Measurements from ENCODE around the gene SDC4. TPM values are rescaled to one million over a fixed set of nuclear protein-coding genes. Genes with fewer than 3 reads are reported as not detected.
"Not testable (repeated sequence)": the region's sequence is repeated elsewhere in the genome, so short reads cannot be mapped to it uniquely, and the experiment has no call there.

The SDC4 gene
- total RNA-seq, 1 donor from 2014 or later, result 67.2 TPM

GRCh38 chr20:45355209-45356084, 7.2 kb upstream of the SDC4 start:
- TF ChIP-seq CTCF (conservative IDR thresholded peaks at IDR 0.05), result no peak
- H3K27me3 Mint-ChIP-seq, result no peaks in the 10 kb centered on the region
- no peaks in the 10 kb centered on the region for H3K9me3 Mint-ChIP-seq
- no peaks in the 10 kb centered on the region for H3K36me3 Mint-ChIP-seq
- no peak overlapping the region for H3K4me3 Mint-ChIP-seq
- no peak for DNase-seq (ENCODE audit: extremely low spot score, unreplicated experiment)
- peaks cover 10% of the 10 kb centered on the region for H3K4me1 Mint-ChIP-seq (ENCODE audit: unreplicated experiment)
- H3K27ac Mint-ChIP-seq, result no peak overlapping the region

DNA sequence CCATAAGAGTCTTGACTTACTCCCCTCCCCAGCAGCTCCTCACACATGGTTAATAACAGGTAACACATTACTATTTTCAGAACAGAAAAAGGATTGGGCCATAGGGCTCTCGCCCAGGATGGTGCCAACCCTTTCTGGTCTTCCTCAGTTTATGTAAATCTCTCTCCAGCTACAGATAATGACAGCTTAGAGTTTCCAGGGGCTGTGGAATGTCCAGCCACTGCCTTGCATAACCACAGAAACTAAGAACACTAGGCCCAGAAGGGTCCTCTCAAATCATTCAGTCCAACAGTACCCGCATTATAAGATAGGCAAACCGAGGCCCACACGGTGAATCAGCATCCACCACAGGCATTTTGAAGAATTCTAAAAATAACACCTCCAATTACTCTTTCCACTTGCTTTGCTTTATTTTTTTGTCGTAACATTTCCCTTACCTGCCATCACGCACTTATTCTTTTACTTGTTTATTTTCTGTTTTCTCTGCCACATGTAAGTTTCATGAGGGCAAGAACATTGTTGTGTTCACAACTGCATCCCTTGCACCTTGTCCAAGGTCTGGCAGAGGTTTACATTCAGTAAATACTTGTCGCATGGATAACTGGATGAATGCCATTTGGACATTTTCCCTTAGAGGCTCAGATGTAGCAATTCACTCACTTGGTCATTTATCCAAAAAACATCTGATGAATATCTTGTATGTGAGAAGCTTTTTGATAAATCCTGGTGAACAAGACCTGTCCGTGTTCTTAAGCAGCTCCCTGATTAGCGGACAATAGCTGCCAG, 6.4 kb upstream of the SDC4 start:
- H3K27ac Mint-ChIP-seq, result no peak overlapping the region
- TF ChIP-seq CTCF (conservative IDR thresholded peaks at IDR 0.05), result no peak
- H3K4me1 Mint-ChIP-seq (ENCODE audit: unreplicated experiment), result peaks cover 10% of the 10 kb centered on the region
- no peak overlapping the region for H3K4me3 Mint-ChIP-seq
- no peaks in the 10 kb centered on the region for H3K9me3 Mint-ChIP-seq
- H3K36me3 Mint-ChIP-seq, result no peaks in the 10 kb centered on the region
- no peaks in the 10 kb centered on the region for H3K27me3 Mint-ChIP-seq
- DNase-seq (ENCODE audit: extremely low spot score, unreplicated experiment), result no peak

DNA sequence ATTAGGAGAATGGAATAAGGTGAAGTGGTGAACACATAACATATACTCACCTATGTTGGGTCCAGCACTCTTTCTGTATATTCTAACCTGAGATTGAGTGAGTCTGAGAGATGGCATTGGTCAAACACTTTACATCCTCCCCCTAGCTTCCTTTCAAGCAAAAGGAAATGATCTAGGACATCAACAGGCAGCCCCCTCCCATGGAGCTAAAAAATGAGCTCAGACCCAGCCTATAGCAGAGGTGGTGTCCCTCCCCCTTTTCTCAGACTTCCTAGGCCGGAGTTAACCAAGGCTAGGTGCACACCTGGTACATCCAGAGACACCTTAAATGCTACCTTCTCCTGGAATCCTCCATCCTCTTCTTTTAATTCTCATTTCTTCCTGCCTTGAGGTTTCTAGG, 5.5 kb upstream of the SDC4 start:
- no peak for DNase-seq (ENCODE audit: extremely low spot score, unreplicated experiment)
- no peaks in the 10 kb centered on the region for H3K9me3 Mint-ChIP-seq
- no peak overlapping the region for H3K27ac Mint-ChIP-seq
- H3K36me3 Mint-ChIP-seq, result no peaks in the 10 kb centered on the region
- TF ChIP-seq CTCF (conservative IDR thresholded peaks at IDR 0.05), result no peak
- H3K4me3 Mint-ChIP-seq, result no peak overlapping the region
- peaks cover 6% of the 10 kb centered on the region for H3K4me1 Mint-ChIP-seq (ENCODE audit: unreplicated experiment)
- H3K27me3 Mint-ChIP-seq, result no peaks in the 10 kb centered on the region

- no peaks in the 10 kb centered on the region for H3K36me3 Mint-ChIP-seq
- DNase-seq (ENCODE audit: extremely low spot score, unreplicated experiment), result no peak
- H3K9me3 Mint-ChIP-seq, result no peaks in the 10 kb centered on the region
- H3K4me3 Mint-ChIP-seq, result no peak overlapping the region
- no peak for TF ChIP-seq CTCF (conservative IDR thresholded peaks at IDR 0.05)
- H3K27ac Mint-ChIP-seq, result no peak overlapping the region
- H3K27me3 Mint-ChIP-seq, result no peaks in the 10 kb centered on the region
- H3K4me1 Mint-ChIP-seq (ENCODE audit: unreplicated experiment), result no peaks in the 10 kb centered on the region
Measured at GRCh38 chr20:45352729-45353128, 4.5 kb upstream of the SDC4 start.

- DNase-seq (ENCODE audit: extremely low spot score, unreplicated experiment); H3K36me3 Mint-ChIP-seq; H3K9me3 Mint-ChIP-seq; H3K4me3 Mint-ChIP-seq; H3K27me3 Mint-ChIP-seq: not testable (repeated sequence)
- H3K4me1 Mint-ChIP-seq (ENCODE audit: unreplicated experiment), result peaks cover 18% of the 10 kb centered on the region
- H3K27ac Mint-ChIP-seq, result peak overlapping the region; percentile 29
Measured at GRCh38 chr20:45350795-45351194, 2.6 kb upstream of the SDC4 start.

- DNase-seq (ENCODE audit: extremely low spot score, unreplicated experiment), result no peak
- H3K4me3 Mint-ChIP-seq, result peak overlapping the region; percentile 69
- H3K36me3 Mint-ChIP-seq, result no peaks in the 10 kb centered on the region
- TF ChIP-seq CTCF (conservative IDR thresholded peaks at IDR 0.05), result no peak
- no peaks in the 10 kb centered on the region for H3K9me3 Mint-ChIP-seq
- H3K27me3 Mint-ChIP-seq, result no peaks in the 10 kb centered on the region
- peaks cover 23% of the 10 kb centered on the region for H3K4me1 Mint-ChIP-seq (ENCODE audit: unreplicated experiment)
- peak overlapping the region; percentile 29 for H3K27ac Mint-ChIP-seq
Measured at GRCh38 chr20:45350217-45350616, 2.0 kb upstream of the SDC4 start.
